NK-92 (cell line): ENCODE results near the gene GFRAL.
"Not testable (repeated sequence)": the region's sequence is repeated elsewhere in the genome, so short reads cannot be mapped to it uniquely, and the experiment has no call there.

Experiments
- DNase-seq: peaks from one replicate; lab custom pipeline; 2025; ENCODE audit not compliant: unreplicated experiment; lab: John Stamatoyannopoulos, UW

GFRAL gene

DNA sequence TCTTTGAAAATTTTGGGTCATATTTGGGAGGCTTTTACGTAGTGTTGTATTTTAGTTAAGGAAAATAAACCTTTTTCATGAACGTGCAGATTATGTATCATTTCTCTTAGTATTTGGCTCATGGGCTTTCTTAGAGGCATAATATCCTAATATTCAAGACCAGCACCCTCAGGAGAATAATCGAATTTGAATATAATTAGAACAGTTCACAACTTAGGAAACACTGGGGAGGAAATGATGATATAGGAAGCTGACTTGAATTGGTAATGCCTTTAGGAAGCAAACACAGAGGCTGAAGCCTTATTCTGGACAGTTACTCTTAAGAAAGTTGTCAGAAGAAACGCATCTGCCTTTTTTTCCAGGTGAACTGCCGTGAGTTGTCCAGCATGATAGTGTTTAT is at the start of gene GFRAL:
GFRAL (plus strand) TSS at position 301 of the 400 bp plus-strand sequence; CDS start at position 387, 86 bp downstream.
- DNase-seq, result no peak

DNA sequence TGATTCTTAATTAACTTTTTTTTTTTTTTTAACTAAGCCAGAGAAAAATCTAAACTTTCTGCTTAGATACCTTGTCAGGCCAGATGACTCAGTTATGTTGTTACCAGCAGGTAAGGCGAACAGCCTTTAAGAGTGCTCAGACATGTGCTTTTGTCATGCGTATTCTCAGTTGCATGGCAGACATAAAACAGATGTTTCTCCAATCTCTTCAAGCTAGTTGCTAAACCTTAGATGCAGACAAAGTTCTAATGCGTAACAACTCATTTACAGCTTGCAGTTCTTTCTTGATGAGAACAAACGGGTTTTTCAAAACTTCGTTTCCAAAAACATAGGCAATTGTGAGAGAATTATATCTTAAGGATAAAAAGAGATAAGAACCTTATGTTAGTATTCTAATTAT is 49.6 kb upstream of the GFRAL start:
- no peak for DNase-seq

DNA sequence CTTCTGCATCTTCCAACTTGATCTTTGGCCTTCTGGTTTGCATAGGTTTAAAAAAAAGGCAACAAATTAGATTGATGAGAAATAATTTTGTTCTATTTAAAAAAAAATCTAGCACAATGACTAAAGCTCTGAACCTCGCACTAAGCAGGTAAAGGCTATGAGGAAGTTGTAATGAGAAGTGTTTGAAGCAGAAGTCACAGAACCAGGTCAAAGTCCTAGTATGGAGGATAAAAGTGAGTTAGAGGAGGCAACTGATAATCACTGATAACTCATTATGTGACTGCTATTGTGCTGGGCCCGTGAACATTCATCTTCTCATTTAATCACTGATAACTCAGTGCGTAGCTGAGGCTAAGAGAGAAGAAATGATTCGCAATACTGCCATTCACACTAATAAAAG is 46.1 kb upstream of the GFRAL start:
- DNase-seq, result no peak

- no peak for DNase-seq
These were observed 45.2 kb upstream of the GFRAL start for GRCh38 chr6:55282115-55282514.

GRCh38 chr6:55286824-55287223 is 40.4 kb upstream of the GFRAL start:
- no peak for DNase-seq

DNA sequence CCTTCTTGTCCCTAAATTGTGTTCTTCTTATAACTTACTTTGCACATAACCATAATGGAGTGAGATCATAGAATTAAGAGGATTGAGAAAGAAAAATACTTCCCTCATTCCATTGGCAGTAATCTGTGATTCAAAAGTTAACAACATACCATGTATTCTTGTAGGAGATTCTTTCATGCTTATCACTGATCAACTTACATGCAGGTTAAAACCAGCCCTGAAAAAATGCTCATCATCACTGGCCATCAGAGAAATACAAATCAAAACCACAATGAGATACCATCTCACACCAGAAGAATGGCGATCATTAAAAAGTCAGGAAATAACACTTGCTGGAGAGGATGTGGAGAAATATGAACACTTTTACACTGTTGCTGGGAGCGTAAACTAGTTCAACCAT is 36.5 kb upstream of the GFRAL start:
- DNase-seq, result no peak

DNA sequence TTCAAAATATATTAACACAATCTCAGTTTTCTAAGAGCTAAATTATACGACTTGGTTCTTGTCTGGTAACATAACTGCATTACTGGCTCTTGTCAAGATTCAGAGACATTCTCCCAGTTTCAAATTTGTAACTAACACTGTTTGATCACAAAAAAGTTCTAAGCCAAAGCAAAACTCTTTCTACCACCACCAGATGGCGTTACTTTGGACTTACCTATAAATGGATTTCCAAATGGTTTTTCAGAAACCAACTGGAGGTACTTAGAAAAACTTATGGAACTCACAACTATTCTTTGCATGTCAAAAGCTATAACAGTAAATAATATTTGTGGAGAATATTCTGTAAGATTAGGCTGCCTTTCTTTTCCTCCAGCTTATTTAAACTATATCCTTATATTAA is 34.2 kb upstream of the GFRAL start:
- DNase-seq, result no peak

GRCh38 chr6:55297214-55297613 is 30.1 kb upstream of the GFRAL start:
- DNase-seq, result not testable (repeated sequence)

- DNase-seq, result no peak
These were observed 27.8 kb upstream of the GFRAL start for GRCh38 chr6:55299286-55299985.

DNA sequence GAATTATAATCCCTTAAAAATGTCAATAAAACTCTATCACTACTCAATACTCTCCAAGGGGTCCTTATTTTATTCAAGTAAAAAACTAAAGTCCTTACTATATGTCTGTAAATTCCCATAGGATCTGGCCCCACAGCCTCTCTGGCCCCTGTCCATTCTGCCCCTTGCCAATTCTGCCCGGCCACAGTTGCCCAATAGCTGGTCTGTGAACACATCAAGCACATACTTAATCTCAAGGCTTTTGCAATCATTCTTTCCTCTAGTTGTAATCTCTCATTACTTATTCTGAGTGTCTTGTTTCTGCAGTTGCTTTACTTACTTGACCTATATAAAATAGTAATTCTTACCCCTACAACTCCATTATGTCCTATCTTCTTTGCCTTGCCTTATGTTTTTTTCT is 22.5 kb upstream of the GFRAL start:
- no peak for DNase-seq

DNA sequence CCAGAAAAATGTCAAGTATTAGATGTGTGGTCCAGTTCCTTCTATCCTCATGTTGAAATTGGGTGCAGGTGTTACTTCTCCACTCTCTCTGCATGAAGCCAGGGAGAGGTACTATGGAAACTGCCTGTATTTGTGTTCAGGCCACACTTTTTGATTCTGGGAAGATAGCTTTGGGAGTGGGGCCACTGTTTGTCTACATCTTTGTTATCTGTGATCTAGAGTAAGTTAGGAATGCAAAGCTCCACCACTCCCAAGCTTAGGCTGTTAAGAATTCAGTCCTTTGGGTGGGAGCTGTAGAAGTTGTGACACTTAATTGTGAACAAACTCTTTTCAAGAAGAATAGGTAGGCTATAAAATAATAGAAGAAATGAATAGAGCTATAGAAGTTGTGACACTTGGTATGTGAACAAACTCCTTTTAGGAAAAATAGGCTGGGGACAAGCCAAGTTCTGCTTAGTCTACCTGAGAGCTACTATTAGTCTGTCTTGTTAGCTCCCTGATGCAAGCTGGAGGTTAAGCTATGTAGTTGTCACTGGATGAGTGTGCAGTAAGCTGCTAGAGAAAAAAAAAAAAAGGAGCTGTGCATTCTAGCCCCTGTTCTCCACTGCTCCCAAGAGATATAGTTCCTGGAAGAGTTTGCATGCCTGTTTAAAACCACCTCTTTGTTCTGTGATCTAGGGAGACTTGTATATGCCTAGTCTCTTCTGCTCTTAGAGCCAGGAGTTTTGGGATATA is 7.1 kb upstream of the GFRAL start:
- no peak for DNase-seq

DNA sequence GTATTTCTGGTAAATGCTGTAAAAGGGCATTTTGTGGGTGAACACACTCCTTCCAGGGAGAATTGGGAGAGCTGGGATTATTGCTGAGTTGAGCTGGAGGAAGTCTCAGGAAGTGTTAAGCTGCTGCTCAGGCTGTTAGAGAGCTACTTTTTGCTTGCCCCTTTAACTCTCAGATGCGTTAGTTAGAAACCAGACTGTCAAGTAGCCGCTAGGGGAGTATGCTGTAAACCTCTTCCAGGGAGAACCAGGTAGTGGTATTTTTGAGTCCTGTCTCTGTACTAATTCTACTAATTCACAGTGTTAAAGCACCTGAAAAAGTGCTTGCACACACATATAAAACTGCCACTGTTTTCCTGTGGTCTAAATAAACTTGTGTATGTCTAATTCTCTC is 6.6 kb upstream of the GFRAL start:
- DNase-seq, result no peak

DNA sequence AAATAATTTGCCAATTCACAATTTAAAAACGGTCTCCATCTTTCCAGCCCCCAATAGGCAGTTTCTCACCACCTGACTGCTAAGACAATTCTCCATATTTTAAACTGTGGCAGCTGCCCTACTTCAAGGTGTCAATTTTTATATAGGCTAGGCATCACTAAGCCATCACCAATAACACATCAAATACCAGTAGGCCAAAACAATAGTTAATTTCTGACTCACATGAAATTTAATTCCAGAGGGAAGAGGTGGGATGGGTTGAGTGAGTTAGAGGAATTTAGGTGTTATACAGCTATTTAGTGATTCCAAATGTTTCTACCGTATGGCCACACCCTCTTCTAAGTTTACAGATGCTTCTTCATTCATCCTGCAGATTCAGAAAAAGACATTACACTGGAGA is 49.9 kb downstream of the GFRAL start:
- no peak for DNase-seq

DNA sequence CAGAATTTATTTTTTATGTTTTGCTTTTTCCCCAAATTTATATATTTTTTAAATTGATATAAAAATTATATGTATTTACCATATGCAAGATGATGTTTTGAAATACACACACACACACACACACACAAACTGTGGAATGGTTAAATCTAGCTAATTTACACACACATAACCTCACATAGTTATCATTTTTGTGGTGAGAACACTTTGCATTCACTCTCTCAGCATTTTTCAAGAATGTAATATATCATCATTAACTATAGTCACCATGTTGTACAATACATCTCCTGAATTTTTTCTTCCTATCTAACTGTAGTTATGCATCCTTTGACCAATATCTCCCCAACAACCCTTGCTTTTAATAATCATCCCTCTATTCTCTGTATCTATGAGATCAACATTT is 52.2 kb downstream of the GFRAL start:
- DNase-seq, result no peak

GRCh38 chr6:55379895-55380294 is 52.6 kb downstream of the GFRAL start:
- DNase-seq, result no peak

GRCh38 chr6:55388211-55388610 is 60.9 kb downstream of the GFRAL start:
- DNase-seq, result no peak

GRCh38 chr6:55395871-55396270 is 68.6 kb downstream of the GFRAL start:
- no peak for DNase-seq

DNA sequence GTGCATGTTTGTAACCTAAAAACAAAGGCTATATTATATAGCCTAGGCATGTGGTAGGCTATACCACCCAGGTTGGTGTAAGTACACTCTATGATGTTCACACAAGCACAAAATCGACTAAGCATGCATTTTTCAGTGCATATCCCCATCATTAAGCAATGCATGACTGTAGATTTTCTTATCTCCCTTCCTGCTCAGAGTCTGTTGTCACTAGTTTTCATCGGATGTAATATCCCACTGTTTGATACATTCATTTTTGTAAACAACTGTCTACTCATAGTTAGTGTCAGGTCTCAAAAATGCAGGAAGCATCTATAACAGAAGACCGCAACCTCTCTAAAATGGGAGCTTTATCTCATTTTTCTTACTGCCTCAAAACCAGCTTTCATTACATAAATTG is 70.7 kb downstream of the GFRAL start:
- no peak for DNase-seq

DNA sequence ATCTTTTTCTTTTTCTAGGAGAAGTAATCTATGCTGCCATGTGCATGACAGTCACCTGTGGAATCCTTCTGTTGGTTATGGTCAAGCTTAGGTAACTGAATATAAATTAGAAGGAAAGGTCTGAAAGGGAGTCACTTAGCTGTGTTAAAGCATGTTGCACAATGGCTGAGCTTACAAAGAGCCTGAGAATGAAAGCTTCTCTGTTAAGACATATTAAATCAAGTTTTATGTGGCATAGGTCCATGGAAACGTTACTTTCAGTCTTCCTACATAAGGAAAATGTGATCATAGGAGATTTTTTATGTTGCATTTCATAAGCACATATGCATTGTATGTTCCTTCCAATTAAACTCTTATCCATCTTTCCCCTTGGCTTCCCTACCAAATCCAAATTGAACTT is 72.1 kb downstream of the GFRAL start:
- no peak for DNase-seq

GRCh38 chr6:55405474-55406235 is 78.4 kb downstream of the GFRAL start:
- no peak for DNase-seq

- DNase-seq, result no peak
These were observed 83.4 kb downstream of the GFRAL start for GRCh38 chr6:55410674-55411073.

GRCh38 chr6:55423933-55424332 is 96.7 kb downstream of the GFRAL start:
- no peak for DNase-seq
